Measurements from ENCODE around the gene CCDC15.
"Not testable (repeated sequence)": the region's sequence is repeated elsewhere in the genome, so short reads cannot be mapped to it uniquely, and the experiment has no call there.

CCDC15 gene

DNA sequence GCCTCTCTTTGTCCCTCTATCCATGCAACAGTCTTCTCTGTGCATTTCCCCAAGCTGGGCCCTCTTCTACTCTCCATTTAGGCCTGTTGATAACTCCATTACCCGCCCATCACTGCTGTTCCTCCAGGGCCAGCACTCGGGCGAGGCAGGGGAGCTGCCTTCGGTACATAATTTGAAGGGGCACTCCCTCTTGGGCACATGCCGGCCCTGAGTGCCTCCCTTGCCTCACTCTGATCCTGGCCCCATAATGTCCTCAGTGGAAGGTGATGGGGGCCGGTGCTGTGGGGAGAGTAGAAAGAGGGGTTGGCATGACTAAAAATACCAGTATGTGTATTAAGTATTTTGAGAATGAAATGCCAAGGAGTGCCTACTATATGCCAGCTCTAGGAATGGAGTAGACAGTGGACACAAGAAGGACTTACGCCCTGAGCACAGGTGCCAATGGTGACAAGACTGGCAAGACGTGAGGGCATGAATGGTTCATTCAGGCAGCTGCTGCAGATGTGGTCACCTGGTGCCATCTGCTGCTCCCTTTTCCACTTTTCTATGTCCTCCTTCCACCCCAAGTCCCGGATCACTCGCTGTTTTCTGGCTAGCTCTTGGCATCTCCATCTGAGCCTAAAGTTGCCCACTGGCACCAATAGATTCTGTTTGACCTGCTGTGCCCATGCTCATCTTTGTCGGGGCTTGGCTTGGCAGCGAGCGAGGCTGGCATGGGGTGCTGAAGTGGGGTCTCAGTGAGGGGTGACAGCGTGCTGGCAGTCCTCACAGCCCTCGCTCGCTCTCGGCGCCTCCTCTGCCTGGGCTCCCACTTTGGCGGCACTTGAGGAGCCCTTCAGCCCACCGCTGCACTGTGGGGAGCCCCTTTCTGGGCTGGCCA is 134.8 kb downstream of the CCDC15 start:
- Histone ChIP-seq H3K27me3 (ENCODE audit: control insufficient read depth, insufficient read depth, low read length) (no peaks in the 10 kb centered on the region), H3K9ac (no peak overlapping the region), H3K36me3 (ENCODE audit: control insufficient read depth, insufficient read depth, low read length) (no peaks in the 10 kb centered on the region), H3K79me2 (no peaks in the 10 kb centered on the region), H3K4me2 (ENCODE audit: low read length) (no peak overlapping the region), H3K9me3 (ENCODE audit: control insufficient read depth, low read length) (no peaks in the 10 kb centered on the region), H2AFZ (no peak overlapping the region), H3K4me3 (ENCODE audit: low read depth, low read length) (no peak overlapping the region), H3K4me1 (no peaks in the 10 kb centered on the region), H3K27ac (no peak overlapping the region)
- no peak for TF ChIP-seq CTCF (IDR thresholded peaks at IDR 0.05)

- not testable (repeated sequence) for H3K36me3 ChIP-seq (ENCODE audit: control insufficient read depth, insufficient read depth, low read length); H3K79me2 ChIP-seq; H3K4me2 ChIP-seq (ENCODE audit: low read length); H3K9ac ChIP-seq; H3K9me3 ChIP-seq (ENCODE audit: control insufficient read depth, low read length); H3K27ac ChIP-seq; H3K4me1 ChIP-seq; H2AFZ ChIP-seq; H3K27me3 ChIP-seq (ENCODE audit: control insufficient read depth, insufficient read depth, low read length); H3K4me3 ChIP-seq (ENCODE audit: low read depth, low read length)
Observed at GRCh38 chr11:125089481-125089880, 135.5 kb downstream of the CCDC15 start.

- not testable (repeated sequence) for H3K4me1 ChIP-seq; H2AFZ ChIP-seq; H3K79me2 ChIP-seq; H3K9ac ChIP-seq; H3K36me3 ChIP-seq (ENCODE audit: control insufficient read depth, insufficient read depth, low read length); H3K9me3 ChIP-seq (ENCODE audit: control insufficient read depth, low read length); H3K27ac ChIP-seq; H3K4me2 ChIP-seq (ENCODE audit: low read length); H3K27me3 ChIP-seq (ENCODE audit: control insufficient read depth, insufficient read depth, low read length); H3K4me3 ChIP-seq (ENCODE audit: low read depth, low read length)
Observed at GRCh38 chr11:125090151-125090550, 136.1 kb downstream of the CCDC15 start.

GRCh38 chr11:125090816-125091215 is 136.8 kb downstream of the CCDC15 start:
- Histone ChIP-seq H3K4me2 (ENCODE audit: low read length) (no peak overlapping the region), H3K9me3 (ENCODE audit: control insufficient read depth, low read length) (no peaks in the 10 kb centered on the region), H3K4me1 (no peaks in the 10 kb centered on the region), H3K27me3 (ENCODE audit: control insufficient read depth, insufficient read depth, low read length) (no peaks in the 10 kb centered on the region), H3K4me3 (ENCODE audit: low read depth, low read length) (no peak overlapping the region), H3K36me3 (ENCODE audit: control insufficient read depth, insufficient read depth, low read length) (no peaks in the 10 kb centered on the region), H2AFZ (no peak overlapping the region), H3K27ac (no peak overlapping the region), H3K79me2 (no peaks in the 10 kb centered on the region), H3K9ac (no peak overlapping the region)
- TF ChIP-seq CTCF (IDR thresholded peaks at IDR 0.05): no peak
